GM19351 (cell line): Measurements from ENCODE around the gene TMEFF2.
"Not testable (repeated sequence)": the region's sequence is repeated elsewhere in the genome, so short reads cannot be mapped to it uniquely, and the experiment has no call there.

Experiments
- ATAC-seq: cut with Tn5 transposase; IDR thresholded peaks from one replicate; pipeline ENCODE4 v1.9.1; 2021; ENCODE audit warnings: mild to moderate bottlenecking, moderate library complexity; ENCODE audit not compliant: unreplicated experiment

Gene TMEFF2

GRCh38 chr2:192137451-192137850, 57.3 kb downstream of the TMEFF2 start:
- no peak for ATAC-seq

- ATAC-seq = not testable (repeated sequence)
These were observed 62.1 kb downstream of the TMEFF2 start for GRCh38 chr2:192132604-192133003.

DNA sequence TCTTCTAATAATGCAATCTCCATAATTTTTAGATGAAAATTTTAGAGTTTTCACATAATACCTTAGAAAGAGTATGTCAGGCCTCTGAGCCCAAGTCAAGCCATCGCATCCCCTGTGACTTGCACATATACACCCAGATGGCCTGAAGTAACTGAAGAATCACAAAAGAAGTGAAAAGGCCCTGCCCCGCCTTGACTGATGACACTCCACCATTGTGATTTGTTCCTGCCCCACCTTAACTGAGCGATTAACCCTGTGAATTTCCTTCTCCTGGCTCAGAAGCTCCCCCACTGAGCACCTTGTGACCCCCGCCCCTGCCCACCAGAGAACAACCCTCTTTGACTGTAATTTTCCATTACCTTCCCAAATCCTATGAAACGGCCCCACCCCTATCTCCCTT, 64.4 kb downstream of the TMEFF2 start:
- ATAC-seq = not testable (repeated sequence)

DNA sequence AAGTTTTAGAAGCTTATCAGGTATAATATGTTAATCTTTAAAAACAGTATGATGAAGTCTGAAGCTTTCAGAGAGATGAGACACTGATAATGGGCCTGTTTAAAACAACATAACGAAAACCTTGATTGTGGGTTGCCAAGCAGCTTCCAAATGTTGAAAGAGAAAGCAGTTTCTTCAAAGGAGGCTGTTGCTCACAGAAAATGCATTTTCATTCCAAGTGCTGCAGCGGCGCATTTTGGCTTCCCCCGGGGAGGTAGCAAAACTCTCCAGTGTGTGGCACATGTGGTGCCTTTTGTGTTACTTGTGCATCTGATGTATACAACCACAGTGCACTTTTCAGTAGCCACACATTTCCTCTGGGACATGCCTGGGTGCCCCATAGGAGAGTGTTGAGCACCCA, 66.1 kb downstream of the TMEFF2 start:
- no peak for ATAC-seq

- no peak for ATAC-seq
These were observed 67.3 kb downstream of the TMEFF2 start for GRCh38 chr2:192127434-192127833.

- ATAC-seq = no peak
These were observed 67.8 kb downstream of the TMEFF2 start for GRCh38 chr2:192126912-192127311.

GRCh38 chr2:192126426-192126825, 68.3 kb downstream of the TMEFF2 start:
- ATAC-seq = no peak

DNA sequence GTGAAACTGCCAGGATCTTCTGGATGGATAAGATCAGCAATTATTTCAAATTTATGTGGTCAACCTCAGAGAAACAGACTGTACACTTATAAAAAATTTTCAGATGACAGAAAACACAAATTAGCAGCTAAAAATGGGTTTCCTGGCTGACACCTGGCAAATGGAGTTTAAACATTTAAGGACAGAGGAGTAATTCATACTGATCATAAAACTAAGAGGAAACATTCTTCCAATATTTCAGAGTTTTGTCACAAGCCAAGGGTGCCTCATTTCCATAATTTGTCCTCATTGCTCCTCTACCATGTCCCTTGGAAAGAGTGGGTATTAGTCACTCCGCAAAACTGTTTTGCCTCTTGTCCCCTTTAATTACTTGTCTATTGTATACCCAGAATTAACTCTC, 70.2 kb downstream of the TMEFF2 start:
- no peak for ATAC-seq

DNA sequence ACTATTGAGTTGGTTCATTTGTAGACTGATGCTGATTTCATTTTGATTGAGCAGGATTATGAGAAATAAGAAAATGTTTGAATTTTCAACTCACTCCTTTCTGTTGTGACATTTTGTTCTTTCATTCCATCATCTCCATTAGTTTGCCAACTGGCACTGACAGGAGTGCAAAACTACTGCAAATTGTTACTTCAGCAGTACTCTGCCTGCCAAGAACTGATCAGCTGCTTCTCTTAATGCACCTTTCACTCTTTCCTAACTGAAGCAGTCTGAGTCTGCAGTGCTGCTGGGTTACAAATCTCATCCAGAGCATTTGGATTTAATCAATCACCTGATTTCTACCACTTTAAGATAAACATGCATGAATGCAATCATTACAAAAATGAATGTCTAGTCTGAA, 70.9 kb downstream of the TMEFF2 start:
- ATAC-seq = no peak

GRCh38 chr2:192122946-192123345, 71.8 kb downstream of the TMEFF2 start:
- no peak for ATAC-seq

- no peak for ATAC-seq
These were observed 72.6 kb downstream of the TMEFF2 start for GRCh38 chr2:192122141-192122540.

DNA sequence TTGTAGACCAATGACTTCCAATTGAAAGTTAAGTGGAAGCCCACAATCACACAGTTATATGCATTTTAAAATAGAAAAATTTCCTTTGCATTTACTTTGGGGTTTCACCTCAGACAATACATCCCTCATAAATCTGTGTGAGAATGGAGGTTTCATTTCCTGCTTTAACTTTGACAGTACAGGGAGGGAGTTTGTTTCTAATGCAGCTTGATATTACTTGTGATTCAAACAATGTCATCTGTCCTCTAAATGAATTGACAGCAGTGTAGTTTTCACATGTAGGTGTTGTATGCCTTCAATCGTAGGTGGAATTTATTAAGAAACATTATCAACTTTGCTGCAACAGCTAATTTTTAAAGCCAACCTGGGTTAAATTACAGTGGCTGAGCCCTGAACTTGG, 75.2 kb downstream of the TMEFF2 start:
- no peak for ATAC-seq

GRCh38 chr2:192117705-192118104, 77.0 kb downstream of the TMEFF2 start:
- ATAC-seq = no peak

- ATAC-seq = not testable (repeated sequence)
These were observed 83.2 kb downstream of the TMEFF2 start for GRCh38 chr2:192111536-192111935.

DNA sequence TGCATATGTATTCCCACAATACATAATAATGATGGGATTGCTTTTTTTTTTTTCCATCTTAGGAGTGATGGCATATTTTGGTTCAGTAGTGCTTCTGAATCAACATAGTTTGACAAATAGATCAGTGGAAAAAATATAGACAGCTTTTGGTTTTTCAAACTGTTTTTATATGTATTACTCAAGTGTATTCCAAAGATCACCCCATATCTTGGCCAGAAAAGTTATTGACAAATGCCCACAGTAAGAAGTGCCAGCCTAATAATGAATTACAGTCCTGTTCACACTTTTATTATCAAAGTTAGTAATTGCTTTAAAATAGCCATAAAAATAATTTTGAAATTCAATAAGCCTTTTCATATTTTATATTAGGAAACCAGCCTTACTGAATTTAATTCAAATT, 95.0 kb downstream of the TMEFF2 start:
- ATAC-seq = no peak

DNA sequence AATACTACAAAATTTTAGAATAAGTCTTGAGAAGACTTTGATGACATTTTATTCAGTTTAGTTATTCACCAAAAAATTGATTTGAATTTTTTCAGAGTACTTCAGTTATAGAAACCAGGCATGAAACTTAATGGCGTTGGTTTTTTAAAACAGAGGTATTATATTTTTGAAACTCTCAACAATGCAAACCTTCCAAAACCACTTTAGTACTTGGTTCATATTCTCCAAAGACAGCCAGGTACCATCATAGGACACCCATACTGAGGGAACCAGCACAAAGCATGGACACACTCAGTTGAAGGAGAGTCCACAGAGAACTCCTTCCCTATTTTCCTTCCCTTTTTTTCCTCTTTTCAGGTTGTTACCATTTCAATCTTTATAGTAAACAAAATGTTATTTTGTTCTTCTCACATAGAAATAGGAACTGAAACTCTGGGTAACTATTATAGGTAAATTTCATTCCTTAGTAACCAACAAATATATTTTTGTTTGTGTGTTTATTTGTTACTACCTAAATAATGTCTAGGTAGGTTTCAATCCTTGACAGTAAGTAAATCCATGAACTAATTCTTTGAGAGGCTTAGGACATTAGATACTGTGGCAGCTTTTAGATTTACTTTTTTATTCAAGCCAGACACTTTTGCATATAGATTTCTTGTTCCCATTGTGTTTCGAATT, 95.8 kb downstream of the TMEFF2 start:
- peak; percentile 71 for ATAC-seq

DNA sequence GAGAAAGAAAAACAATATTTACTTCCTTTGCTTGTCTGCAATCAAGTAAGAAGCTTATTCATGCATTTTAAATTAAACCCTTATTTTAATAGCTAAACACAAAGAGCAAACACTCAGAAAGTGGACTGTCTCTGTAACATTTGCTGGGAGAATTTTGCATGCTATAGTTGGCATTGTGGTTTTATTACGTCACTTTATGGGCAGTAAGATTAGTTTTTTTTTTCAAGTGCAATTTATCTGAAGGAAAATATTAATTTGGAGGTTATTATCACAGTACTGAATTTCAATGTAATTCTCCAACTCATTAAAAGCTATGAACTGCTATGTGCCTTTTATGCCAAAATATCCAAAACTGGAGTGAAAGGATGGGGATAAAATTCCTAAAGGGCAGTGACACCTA, 103.3 kb downstream of the TMEFF2 start:
- ATAC-seq = no peak

GRCh38 chr2:192090911-192091310, 103.8 kb downstream of the TMEFF2 start:
- ATAC-seq = no peak

- no peak for ATAC-seq
These were observed 107.3 kb downstream of the TMEFF2 start for GRCh38 chr2:192087398-192087958.

- no peak for ATAC-seq
These were observed 112.6 kb downstream of the TMEFF2 start for GRCh38 chr2:192082121-192082520.

DNA sequence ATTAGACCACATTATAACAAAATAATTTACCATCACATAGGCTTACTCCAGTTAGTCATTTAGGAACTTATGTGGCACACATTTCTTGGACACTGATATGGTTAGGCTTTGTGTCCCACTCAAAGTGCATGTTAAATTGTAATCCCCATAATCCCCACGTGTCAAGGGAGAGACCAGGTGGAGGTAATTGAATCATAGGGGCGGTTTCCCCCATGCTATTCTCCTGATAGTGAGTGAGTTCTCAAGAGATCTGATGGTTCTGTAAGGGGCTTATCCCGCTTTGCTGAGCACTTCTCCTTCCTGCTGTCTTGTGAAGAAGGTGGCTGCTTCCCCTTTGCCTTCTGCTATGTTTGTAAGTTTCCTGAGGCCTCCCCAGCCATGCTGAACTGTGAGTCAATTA, 114.6 kb downstream of the TMEFF2 start:
- not testable (repeated sequence) for ATAC-seq

DNA sequence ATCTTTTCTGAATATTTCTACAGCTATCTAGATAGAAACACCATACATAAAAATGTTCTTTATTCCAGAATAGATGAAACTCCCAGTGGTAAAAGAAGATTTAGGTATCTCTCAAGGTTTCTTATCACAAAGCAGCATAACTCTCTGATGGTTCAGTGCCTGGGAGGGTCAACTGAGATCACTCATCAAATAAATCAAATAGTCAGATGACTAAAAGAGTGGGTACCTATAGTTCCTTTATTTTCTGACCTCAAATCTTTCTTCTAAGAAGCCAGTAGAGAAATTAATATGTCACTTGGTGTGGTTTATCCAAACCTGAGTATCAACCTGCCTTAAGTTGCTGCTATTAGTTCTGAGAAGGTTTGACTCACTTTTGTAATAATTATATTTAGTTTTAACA, 120.9 kb downstream of the TMEFF2 start:
- ATAC-seq = no peak

DNA sequence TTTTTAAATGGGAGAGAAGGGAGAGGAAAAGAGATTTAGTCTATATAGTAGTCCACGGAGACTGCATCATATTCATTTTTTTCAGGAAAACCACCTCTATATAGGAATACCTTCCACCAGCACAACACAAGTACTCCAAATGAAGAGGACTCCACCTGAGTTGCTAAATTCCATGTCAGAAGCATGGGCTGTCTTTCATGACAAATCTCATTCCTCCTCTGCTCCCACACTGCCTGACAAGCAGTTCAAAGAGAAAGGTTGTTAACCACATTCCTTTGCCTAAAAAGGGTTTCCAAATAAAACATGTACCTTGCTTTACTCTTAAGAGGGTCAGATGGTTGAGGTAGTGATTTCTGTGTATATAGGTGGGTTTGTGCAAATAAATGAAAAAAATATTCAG, 122.0 kb downstream of the TMEFF2 start:
- peak; percentile 6 for ATAC-seq
